GM12865 (cell line): ENCODE results near the gene CEP104.

Experiments
- DNase-seq: peaks from one replicate; pipeline ENCODE4 v3.0.0; 2010; ENCODE audit warnings: low read depth
- H3K4me3 ChIP-seq: 2 replicates; pipeline ENCODE4 v1.5.1; 2011; ENCODE audit warnings: mild to moderate bottlenecking, low read depth, low read length, control low read depth
- CTCF ChIP-seq: IDR thresholded peaks from 2 replicates; pipeline ENCODE4 v1.5.1; 2011; ENCODE audit warnings: low read length, control low read depth, low read depth, inconsistent platforms; ENCODE audit not compliant: insufficient read depth; ENCODE audit errors: missing control alignments

Gene CEP104

GRCh38 chr1:3770047-3770765, 86.8 kb downstream of the CEP104 start:
- DNase-seq: no peak
- no peak overlapping the region for H3K4me3 ChIP-seq
- TF ChIP-seq CTCF: no peak

- no peak for TF ChIP-seq CTCF
- H3K4me3 ChIP-seq: no peak overlapping the region
- DNase-seq: no peak
Measured at GRCh38 chr1:3768811-3769390, 88.1 kb downstream of the CEP104 start.

- DNase-seq: no peak
- no peak overlapping the region for H3K4me3 ChIP-seq
- no peak for TF ChIP-seq CTCF
Measured at GRCh38 chr1:3767328-3767925, 89.6 kb downstream of the CEP104 start.

GRCh38 chr1:3763351-3764125, 93.5 kb downstream of the CEP104 start:
- TF ChIP-seq CTCF: no peak
- H3K4me3 ChIP-seq: no peak overlapping the region
- DNase-seq: no peak

GRCh38 chr1:3762873-3763228, 94.2 kb downstream of the CEP104 start:
- no peak overlapping the region for H3K4me3 ChIP-seq
- DNase-seq: no peak
- no peak for TF ChIP-seq CTCF

GRCh38 chr1:3762151-3762872, 94.7 kb downstream of the CEP104 start:
- TF ChIP-seq CTCF: no peak

More at GRCh38 chr1:3762151-3762872, 94.7 kb downstream of the CEP104 start:
- no peak for DNase-seq
- no peak overlapping the region for H3K4me3 ChIP-seq
